H1 (cell line): ENCODE results near the gene ATP2B1. TPM values are rescaled to one million over a fixed set of nuclear protein-coding genes. Genes with fewer than 3 reads are reported as not detected.

Source experiments
- CTCF ChIA-PET: fragments of 300-600 bp; sonication (Branson Sonifier 250); formaldehyde crosslinking; loops from one replicate; lab custom pipeline; 2021; ENCODE audit not compliant: partially characterized antibody; lab: Charles Lee
- POLR2A ChIA-PET: fragments of 300-600 bp; sonication (Branson Sonifier 250); formaldehyde crosslinking; loops from one replicate; lab custom pipeline; 2021; ENCODE audit warnings: inconsistent platforms; ENCODE audit not compliant: partially characterized antibody; lab: Charles Lee
- DNase-seq, 2 experiments: peaks; one replicate each; pipeline versions ENCODE4 v3.0.0 to v3.0.0-alpha.2; 2010 to 2022; ENCODE audit warnings: low spot score in 2 of 2, low read depth in 1 of 2, mixed read lengths in 1 of 2
- FAIRE-seq: peaks from 2 replicates; lab custom pipeline; 2011; peaks lifted over from hg19 to GRCh38; lab: Jason Lieb, UNC
- H2AFZ ChIP-seq: 2 replicates; pipeline ENCODE4 v1.8.1; 2012; ENCODE audit warnings: low read length, inconsistent platforms
- H2AK5ac ChIP-seq: 2 replicates; pipeline ENCODE4 v1.6.1; 2013; ENCODE audit warnings: low read depth, low read length
- H2BK120ac ChIP-seq: replicated peaks from 2 replicates; pipeline ENCODE3; 2013; ENCODE audit warnings: low read depth, low read length, inconsistent platforms
- H2BK12ac ChIP-seq: 2 replicates; pipeline ENCODE4 v1.6.1; 2013; ENCODE audit warnings: low read depth, low read length
- H2BK15ac ChIP-seq: 2 replicates; pipeline ENCODE4 v1.6.1; 2013; ENCODE audit warnings: low read length
- H2BK20ac ChIP-seq: 2 replicates; pipeline ENCODE4 v1.6.1; 2013; ENCODE audit warnings: low read length
- H2BK5ac ChIP-seq: 2 replicates; pipeline ENCODE4 v1.6.1; 2013; ENCODE audit warnings: low read depth, low read length
- H3K14ac ChIP-seq: 2 replicates; pipeline ENCODE4 v1.6.1; 2013; ENCODE audit warnings: inconsistent platforms; ENCODE audit not compliant: insufficient read length
- H3K18ac ChIP-seq: 2 replicates; pipeline ENCODE4 v1.6.1; 2013; ENCODE audit warnings: low read length; ENCODE audit errors: extremely low read depth
- H3K23ac ChIP-seq: 2 replicates; pipeline ENCODE4 v1.6.1; 2013; ENCODE audit warnings: inconsistent platforms; ENCODE audit not compliant: insufficient read length
- H3K23me2 ChIP-seq: 2 replicates; pipeline ENCODE4 v1.6.1; 2013; ENCODE audit warnings: low read depth, low read length
- H3K27ac ChIP-seq: 2 replicates; pipeline ENCODE4 v1.6.1; 2011; ENCODE audit warnings: low read depth, low read length, inconsistent platforms
- H3K27me3 ChIP-seq, 4 experiments: replicated peaks in 1 of 4; 1 replicate in 1 of 4; 2 replicates in 3 of 4; pipeline versions ENCODE4 v1.6.1 to v1.8.1; 2011 to 2013; ENCODE audit warnings: low read length in 3 of 4, mild to moderate bottlenecking in 3 of 4, inconsistent platforms in 2 of 4, mixed read lengths in 2 of 4, moderate library complexity in 1 of 4; ENCODE audit not compliant: control insufficient read depth in 3 of 4, insufficient read depth in 3 of 4; ENCODE audit errors: extremely low read depth in 1 of 4
- H3K36me3 ChIP-seq, 4 experiments: 2 replicates each; pipeline versions ENCODE4 v1.6.1 to v1.8.1; 2011 to 2013; ENCODE audit warnings: mild to moderate bottlenecking in 4 of 4, low read length in 3 of 4, moderate library complexity in 2 of 4, control low read depth in 1 of 4, inconsistent platforms in 1 of 4; ENCODE audit not compliant: insufficient read depth in 4 of 4, control insufficient read depth in 2 of 4
- H3K4ac ChIP-seq: replicated peaks from 2 replicates; pipeline ENCODE3; 2013; ENCODE audit warnings: low read length, low read depth, mixed read lengths, inconsistent platforms; ENCODE audit not compliant: insufficient read length
- H3K4me1 ChIP-seq, 4 experiments: replicated peaks in 1 of 4; 1 replicate in 1 of 4; 2 replicates in 3 of 4; pipeline versions ENCODE4 v1.6.1 to v1.8.1; 2011 to 2013; ENCODE audit warnings: low read length in 3 of 4, inconsistent platforms in 2 of 4, mixed read lengths in 1 of 4; ENCODE audit not compliant: insufficient read depth in 4 of 4, control insufficient read depth in 3 of 4
- H3K4me2 ChIP-seq, 2 experiments: 2 replicates each; pipeline versions ENCODE4 v1.6.1 to v1.8.1; 2011 to 2013; ENCODE audit warnings: low read depth in 2 of 2, low read length in 2 of 2, control low read depth in 1 of 2, inconsistent platforms in 1 of 2, mild to moderate bottlenecking in 1 of 2; ENCODE audit not compliant: insufficient read depth in 1 of 2
- H3K4me3 ChIP-seq, 4 experiments: fragments of 200-600, 300-600 bp in 1 of 4; sonication (generic), shearing (Covaris generic), sonication (Bioruptor Twin) in 1 of 4; 2 replicates each; pipeline versions ENCODE4 v1.5.1 to v1.8.1; 2011 to 2016; ENCODE audit warnings: low read length in 4 of 4, low read depth in 3 of 4, control low read depth in 2 of 4, inconsistent platforms in 2 of 4, mild to moderate bottlenecking in 2 of 4, mixed read lengths in 1 of 4, moderate library complexity in 1 of 4; ENCODE audit not compliant: insufficient read depth in 2 of 4; ENCODE audit errors: extremely low read depth in 1 of 4
- H3K56ac ChIP-seq: replicated peaks from 2 replicates; pipeline ENCODE3; 2013; ENCODE audit warnings: low read depth, mild to moderate bottlenecking, mixed read lengths, low read length, inconsistent platforms; ENCODE audit not compliant: insufficient read length
- H3K79me1 ChIP-seq: 2 replicates; pipeline ENCODE4 v1.6.1; 2013; ENCODE audit warnings: low read depth, low read length, control low read depth
- H3K79me2 ChIP-seq, 2 experiments: 2 replicates each; pipeline versions ENCODE4 v1.6.1 to v1.8.1; 2012 to 2013; ENCODE audit warnings: low read length in 2 of 2, mild to moderate bottlenecking in 2 of 2, inconsistent platforms in 1 of 2; ENCODE audit not compliant: insufficient read depth in 2 of 2, control insufficient read depth in 1 of 2
- H3K9ac ChIP-seq, 4 experiments: replicated peaks in 1 of 4; 1 replicate in 1 of 4; 2 replicates in 3 of 4; pipeline versions ENCODE4 v1.6.1 to v1.8.1; 2011 to 2013; ENCODE audit warnings: low read depth in 3 of 4, low read length in 3 of 4, control low read depth in 2 of 4, mild to moderate bottlenecking in 2 of 4, moderate library complexity in 2 of 4, inconsistent platforms in 1 of 4; ENCODE audit errors: extremely low read depth in 1 of 4
- H3K9me3 ChIP-seq, 2 experiments: 2 replicates each; pipeline versions ENCODE4 v1.6.1 to v1.8.1; 2012 to 2013; ENCODE audit warnings: mild to moderate bottlenecking in 2 of 2, moderate library complexity in 2 of 2, control low read depth in 1 of 2, inconsistent platforms in 1 of 2, low read depth in 1 of 2, low read length in 1 of 2, mixed read lengths in 1 of 2; ENCODE audit not compliant: insufficient read depth in 2 of 2
- H4K20me1 ChIP-seq, 2 experiments: replicated peaks in 1 of 2; 2 replicates each; pipeline versions ENCODE3 to v1.8.1; 2011 to 2013; ENCODE audit warnings: inconsistent platforms in 2 of 2, low read length in 2 of 2, mild to moderate bottlenecking in 1 of 2; ENCODE audit not compliant: insufficient read depth in 2 of 2, control insufficient read depth in 1 of 2
- H4K5ac ChIP-seq: 2 replicates; pipeline ENCODE4 v1.6.1; 2013; ENCODE audit warnings: low read length, low read depth, mixed read lengths, inconsistent platforms; ENCODE audit not compliant: insufficient read length
- H4K8ac ChIP-seq: 2 replicates; pipeline ENCODE4 v1.8.0; 2013; ENCODE audit warnings: mild to moderate bottlenecking, moderate library complexity, low read length, inconsistent platforms; ENCODE audit not compliant: insufficient read depth; ENCODE audit errors: extremely low read depth
- H4K91ac ChIP-seq: replicated peaks from 2 replicates; pipeline ENCODE3; 2013; ENCODE audit warnings: low read length, mixed read lengths, inconsistent platforms; ENCODE audit not compliant: insufficient read length
- CBX8 ChIP-seq: fragments of 300-800, 300-1000 bp; sonication (generic); IDR thresholded peaks from 2 replicates; pipeline ENCODE4 v1.7.1; 2016; ENCODE audit warnings: low read depth, low read length, borderline replicate concordance
- WGBS, 2 experiments: shearing (Covaris generic) in 1 of 2; methylation state at CpG; one replicate each; pipeline versions ENCODE4 v1.1.6 to v1.1.7; 2013 to 2015; ENCODE audit warnings: low lambda C conversion rate in 2 of 2, mixed read lengths in 2 of 2, inconsistent platforms in 1 of 2, low coverage in 1 of 2, missing lambda C conversion rate in 1 of 2; ENCODE audit not compliant: insufficient replicate concordance in 2 of 2, insufficient coverage in 1 of 2, insufficient read length in 1 of 2; ENCODE audit errors: extremely low coverage in 1 of 2, missing lambda C conversion rate in 1 of 2; 5-methylcytosine and 5-hydroxymethylcytosine counted together
- polyA plus RNA-seq, 7 experiments: library from polyadenylated mRNA; depleted of rRNA in 3 of 7; stranded (reverse) in 5 of 7; unstranded in 2 of 7; fragments of >200 nt in 5 of 7; fragments of 200-250 nt in 2 of 7; gene quantifications; 1 replicate in 5 of 7; 2 replicates in 1 of 7; 4 replicates in 1 of 7; pipeline versions ENCODE4 v1.2.1 to v1.2.3, GENCODE V29; 2011 to 2013; ENCODE audit warnings: missing spikeins in 2 of 7, mixed read lengths in 2 of 7
- total RNA-seq: library from RNA; stranded (reverse); fragmentation: NEBNext Ultra II Directional; extraction: Animal tissue kit (Norgen Biotek cat#: 25700); gene quantifications from 2 replicates; pipeline ENCODE4 v1.2.1, GENCODE V29; 2021

ATP2B1 gene
- total and polyA plus RNA-seq, 2 of the 8 experiments (the other 6 are each of a cell fraction or from before 2014, with no cell fraction given) = 4.3 to 32.0 TPM

GRCh38 chr12:89704457-89704856 lies 4.2 kb downstream of the ATP2B1 start:
- peaks cover 15 to 22% of the 10 kb centered on the region in 2 experiments for H4K20me1 ChIP-seq
- no peak overlapping the region for H3K56ac ChIP-seq
- no peaks in the 10 kb centered on the region; a peak in 1 of 7 replicates for H3K4me1 ChIP-seq
- no peak overlapping the region for H3K27ac ChIP-seq
- H3K14ac ChIP-seq = no peak overlapping the region
- FAIRE-seq = no peak
- ChIA-PET POLR2A (no interaction called here), CTCF (no interaction called here)
- H3K18ac ChIP-seq = no peak overlapping the region
- peaks cover 4 to 79% of the 10 kb centered on the region in 2 experiments; a peak in 2 of 4 replicates for H3K79me2 ChIP-seq
- no peak overlapping the region for H2BK5ac ChIP-seq
- H2BK12ac ChIP-seq = no peak overlapping the region
- TF ChIP-seq CBX8 = no peak
- no peak overlapping the region for H2BK120ac ChIP-seq
- H4K5ac ChIP-seq = no peak overlapping the region
- H3K36me3 ChIP-seq = no peaks in the 10 kb centered on the region
- H4K8ac ChIP-seq = no peak overlapping the region
- H2AK5ac ChIP-seq = no peak overlapping the region
- no peak overlapping the region for H2BK20ac ChIP-seq
- H3K9ac ChIP-seq = no peak overlapping the region
- no peak overlapping the region for H2BK15ac ChIP-seq
- H3K23me2 ChIP-seq = peaks cover 10% of the 10 kb centered on the region; the same call in 1 of the 2 replicates
- WGBS, 2 experiments = 76% methylated on average over 1 of the region's 1 CpG; no CpG with 5 or more reads in 1 of the 2 experiments
- H3K79me1 ChIP-seq = peaks cover 4% of the 10 kb centered on the region
- H3K9me3 ChIP-seq = no peaks in the 10 kb centered on the region
- H4K91ac ChIP-seq = no peak overlapping the region
- H2AFZ ChIP-seq = no peak overlapping the region
- peaks cover 0 to 21% (median 11%) of the 10 kb centered on the region in 4 experiments; a peak in 5 of 7 replicates for H3K27me3 ChIP-seq
- no peak overlapping the region for H3K4me2 ChIP-seq
- no peak overlapping the region for H3K23ac ChIP-seq
- DNase-seq = no peak
- H3K4ac ChIP-seq = no peak overlapping the region
- H3K4me3 ChIP-seq = no peak overlapping the region
